GM21619 (cell line): ENCODE data around the gene DYTN.
"Not testable (repeated sequence)": the region's sequence is repeated elsewhere in the genome, so short reads cannot be mapped to it uniquely, and the experiment has no call there.

Source experiments
- ATAC-seq: cut with Tn5 transposase; IDR thresholded peaks from one replicate; pipeline ENCODE4 v1.9.1; 2021; ENCODE audit not compliant: unreplicated experiment

The DYTN gene

DNA sequence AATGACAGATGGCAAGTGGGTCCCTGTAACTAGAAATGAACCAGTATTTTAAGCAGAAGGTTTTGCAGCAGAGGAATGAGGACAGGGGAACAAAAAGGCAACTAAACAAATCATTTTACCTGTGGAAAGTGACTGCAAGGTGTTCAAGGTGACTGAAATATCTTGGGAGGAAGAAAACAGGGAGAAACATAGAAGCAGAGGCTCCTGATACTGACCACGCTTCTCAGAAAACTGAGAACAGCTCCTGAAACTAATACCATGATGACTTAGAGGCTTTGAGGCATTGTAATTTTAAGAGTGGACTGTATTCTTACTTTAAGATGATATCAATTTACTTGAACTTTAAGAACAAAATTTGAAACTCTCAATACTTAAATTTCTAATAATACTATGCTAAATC is at the start of gene DYTN:
TSS of gene DYTN (minus strand) at position 101 of the 400 bp plus-strand sequence. CDS start 117 bp downstream, outside the sequence.
- peak; percentile 39 for ATAC-seq

DNA sequence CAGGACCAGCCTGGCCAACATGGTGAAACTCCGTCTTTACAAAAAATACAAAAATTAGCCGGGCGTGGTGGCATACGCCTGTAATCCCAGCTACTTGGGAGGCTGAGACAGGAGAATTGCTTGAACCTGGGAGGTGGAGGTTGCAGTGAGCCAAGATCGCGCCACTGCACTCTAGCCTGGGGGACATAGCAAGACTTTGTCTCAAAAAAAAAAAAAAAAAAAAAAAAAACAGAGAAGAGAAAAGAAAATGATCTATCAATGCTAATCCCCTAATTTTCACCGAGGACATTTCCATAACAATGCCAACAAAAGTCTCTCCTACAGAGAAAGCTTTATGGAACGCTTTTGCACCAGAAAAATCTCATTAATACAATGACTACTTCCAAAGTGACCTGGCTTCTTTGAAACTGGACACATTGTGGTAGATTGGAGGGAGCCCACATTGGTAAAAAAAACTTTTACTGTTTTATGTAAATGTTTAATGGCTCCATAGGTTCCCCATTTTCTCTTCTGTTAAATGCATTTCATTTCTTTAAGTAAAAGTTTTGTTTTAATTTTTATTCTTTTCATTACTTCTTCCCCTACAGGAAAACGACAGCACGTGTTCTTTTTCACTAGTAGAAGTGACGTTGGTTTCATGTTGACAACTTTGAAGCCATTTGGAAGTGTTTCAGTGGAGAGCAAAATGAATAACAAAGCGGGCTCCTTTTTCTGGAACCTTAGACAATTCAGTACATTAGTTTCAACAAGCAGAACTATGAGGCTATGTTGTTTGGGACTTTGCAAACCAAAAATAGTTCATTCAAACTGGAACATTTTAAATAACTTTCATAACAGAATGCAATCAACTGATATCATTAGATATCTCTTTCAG is 48.1 kb upstream of the DYTN start:
- ATAC-seq = no peak

DNA sequence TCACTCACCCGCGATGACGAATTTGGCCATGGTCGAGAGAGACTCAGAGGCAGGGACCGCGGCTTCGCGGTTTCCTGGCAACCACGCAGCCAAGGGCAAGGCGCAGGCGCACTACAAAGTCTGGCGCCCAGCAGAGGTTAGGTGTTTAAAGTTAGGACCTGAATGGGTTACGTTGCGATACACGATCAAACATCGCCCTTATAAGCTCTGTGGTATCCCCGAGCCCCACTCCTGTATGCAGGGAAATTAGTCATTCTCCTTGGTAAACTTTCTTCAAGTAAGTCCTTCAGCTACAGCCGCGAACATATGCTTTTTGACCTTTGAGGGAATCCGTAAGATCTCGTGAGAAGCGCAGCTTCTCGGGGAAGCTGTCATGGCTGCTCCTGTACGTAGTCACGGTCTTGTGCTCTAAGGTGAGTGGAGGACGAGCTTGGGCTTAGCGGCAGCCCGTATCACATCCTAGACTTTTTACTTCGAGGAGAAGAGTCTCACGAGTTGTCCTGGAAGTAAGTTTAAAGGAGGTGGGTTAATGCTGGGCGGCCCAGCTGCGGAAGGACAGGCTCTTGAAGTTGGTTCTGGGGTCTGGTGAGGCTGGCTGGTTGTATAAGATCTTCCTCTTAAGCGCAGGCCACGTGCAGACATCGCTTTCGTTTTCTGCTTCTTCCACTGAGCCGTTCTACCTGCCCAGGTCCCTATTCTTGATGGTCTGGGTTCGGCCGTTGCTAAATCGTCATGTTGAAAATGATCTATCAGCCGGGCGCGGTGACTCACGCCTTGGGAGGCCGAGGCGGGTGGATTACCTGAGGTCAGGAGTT is 47.3 kb upstream of the DYTN start, which contains the start of the genes FASTKD2 and MDH1B:
TSS of gene FASTKD2 (plus strand) at position 365 of the 815 bp plus-strand sequence. CDS start 1,088 bp downstream, outside the sequence.
TSS of gene MDH1B (minus strand) at position 87 of the 815 bp plus-strand sequence. CDS start at position 30, 57 bp downstream.
- ATAC-seq = peak; percentile 91

- ATAC-seq = no peak
These were observed 46.6 kb upstream of the DYTN start for GRCh38 chr2:206764673-206765241.

DNA sequence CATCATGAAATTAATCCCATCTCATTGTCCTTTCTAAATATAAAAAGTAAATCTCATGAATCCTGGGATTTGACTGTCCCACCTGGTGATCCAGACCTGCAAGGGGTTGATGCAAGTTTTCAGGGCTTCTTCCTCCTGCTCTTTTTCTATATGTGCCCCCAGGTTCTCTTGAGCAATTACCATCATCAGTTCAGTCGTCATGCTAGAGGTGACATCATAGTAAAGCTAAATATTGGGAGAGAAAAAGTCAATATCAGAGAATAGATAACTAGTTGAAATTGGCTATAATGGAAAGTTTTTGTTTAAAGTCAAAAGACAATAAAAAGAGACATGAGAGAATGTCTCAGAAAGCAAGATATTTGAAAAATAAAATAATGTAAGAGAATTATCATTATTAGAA is 38.6 kb upstream of the DYTN start:
- ATAC-seq = no peak

DNA sequence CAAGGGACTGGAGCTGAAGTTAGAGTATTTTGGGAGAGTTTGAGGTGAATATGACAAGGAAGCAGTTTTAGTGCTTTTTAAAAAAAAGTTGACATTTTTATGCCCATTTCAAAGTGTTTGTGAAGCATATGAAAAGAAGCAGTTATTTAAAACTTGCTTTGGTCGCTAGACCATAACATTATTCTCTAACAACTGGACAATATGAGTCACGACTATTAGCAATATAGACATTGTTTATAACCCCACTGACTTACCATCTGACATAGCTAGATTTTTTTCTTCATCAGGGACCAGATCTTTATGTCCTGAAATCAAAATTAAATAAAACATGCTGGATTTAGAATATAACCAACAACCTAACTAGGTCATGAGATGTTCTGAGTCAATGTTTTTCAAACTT is 22.6 kb upstream of the DYTN start:
- ATAC-seq = no peak

DNA sequence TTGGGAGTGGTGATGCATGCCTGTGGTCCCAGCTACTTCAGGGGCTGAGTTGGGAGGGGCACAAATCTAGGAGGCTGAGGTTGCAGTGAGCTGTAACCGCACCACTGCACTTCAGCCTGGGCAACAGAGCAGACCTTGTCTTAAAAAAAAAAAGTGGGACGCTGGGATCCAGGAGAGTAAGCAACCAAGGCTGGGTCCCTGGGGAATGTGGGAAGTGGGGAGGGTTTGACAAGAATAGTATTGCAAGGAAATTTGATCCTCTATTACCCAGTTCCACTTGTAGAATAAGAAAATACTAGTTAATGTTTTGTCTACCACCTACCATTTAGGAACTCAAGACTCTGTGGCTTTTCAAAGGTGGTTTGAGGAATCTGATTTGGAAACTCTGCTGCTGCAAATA is 21.1 kb upstream of the DYTN start:
- no peak for ATAC-seq

- ATAC-seq = no peak
These were observed 18.7 kb upstream of the DYTN start for GRCh38 chr2:206736935-206737334.

DNA sequence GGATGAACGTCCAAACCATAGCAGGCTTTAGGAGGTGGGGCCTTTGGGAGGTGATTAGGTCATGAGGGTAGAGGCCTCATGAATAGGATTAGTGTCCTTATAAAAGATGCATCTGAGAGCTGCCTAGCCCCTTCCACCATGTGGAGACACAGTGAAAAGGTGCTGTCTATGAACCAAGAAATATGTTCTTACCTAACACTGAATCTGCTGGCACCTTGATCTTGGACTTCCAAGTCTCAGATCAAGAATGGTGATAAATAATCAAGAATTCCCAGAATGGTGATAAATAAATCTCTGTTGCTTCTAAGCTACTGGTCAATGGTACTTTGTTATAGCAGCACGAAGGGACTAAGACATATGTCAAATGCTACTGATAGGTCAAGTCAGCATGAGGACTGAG is 15.1 kb upstream of the DYTN start:
- ATAC-seq = no peak

DNA sequence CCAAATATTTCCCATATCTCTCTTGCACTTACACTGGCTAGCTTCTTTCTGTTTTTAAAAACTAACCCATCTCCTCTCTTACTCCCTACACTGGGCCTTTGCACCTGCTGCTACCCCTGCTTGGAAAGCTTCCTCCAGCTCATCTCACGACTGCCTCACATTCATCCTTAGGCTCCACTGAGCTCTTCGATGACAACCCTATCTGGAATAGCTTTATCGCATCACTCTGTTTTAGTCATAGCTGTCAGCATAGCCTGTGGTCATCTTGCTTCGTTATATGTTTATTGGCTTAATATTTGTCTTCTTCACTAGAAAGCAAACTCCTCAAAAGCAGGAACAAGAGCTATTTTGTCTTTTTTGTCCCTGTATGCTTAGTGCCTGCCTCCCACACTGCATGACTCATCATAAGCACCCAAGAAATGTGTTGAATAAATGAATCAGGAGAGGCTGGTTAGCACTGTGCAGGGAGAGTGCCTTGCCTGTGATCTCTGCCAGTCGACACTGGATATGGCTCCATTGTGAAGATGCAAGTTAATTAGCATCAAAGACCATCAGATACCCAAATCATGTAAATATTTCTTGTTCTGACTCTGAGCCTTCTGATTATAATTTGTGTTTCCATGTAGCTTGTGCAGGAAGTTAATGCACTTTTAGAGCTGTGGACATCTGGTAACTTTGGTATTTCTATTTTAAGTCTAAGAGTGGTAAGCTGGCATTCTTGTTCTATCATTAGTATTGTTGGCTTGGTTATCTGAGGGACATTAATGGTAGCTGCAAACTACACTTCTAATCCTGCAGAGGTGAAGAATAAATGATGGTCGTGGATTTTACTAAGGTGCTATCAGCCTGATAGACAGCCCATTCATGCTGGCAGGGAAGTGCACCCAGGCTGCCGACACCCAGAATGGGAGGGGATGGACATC is 10.3 kb upstream of the DYTN start:
- no peak for ATAC-seq

- ATAC-seq = no peak
These were observed 9.1 kb upstream of the DYTN start for GRCh38 chr2:206727287-206727686.

GRCh38 chr2:206723288-206723687 is 5.1 kb upstream of the DYTN start:
- ATAC-seq = no peak

DNA sequence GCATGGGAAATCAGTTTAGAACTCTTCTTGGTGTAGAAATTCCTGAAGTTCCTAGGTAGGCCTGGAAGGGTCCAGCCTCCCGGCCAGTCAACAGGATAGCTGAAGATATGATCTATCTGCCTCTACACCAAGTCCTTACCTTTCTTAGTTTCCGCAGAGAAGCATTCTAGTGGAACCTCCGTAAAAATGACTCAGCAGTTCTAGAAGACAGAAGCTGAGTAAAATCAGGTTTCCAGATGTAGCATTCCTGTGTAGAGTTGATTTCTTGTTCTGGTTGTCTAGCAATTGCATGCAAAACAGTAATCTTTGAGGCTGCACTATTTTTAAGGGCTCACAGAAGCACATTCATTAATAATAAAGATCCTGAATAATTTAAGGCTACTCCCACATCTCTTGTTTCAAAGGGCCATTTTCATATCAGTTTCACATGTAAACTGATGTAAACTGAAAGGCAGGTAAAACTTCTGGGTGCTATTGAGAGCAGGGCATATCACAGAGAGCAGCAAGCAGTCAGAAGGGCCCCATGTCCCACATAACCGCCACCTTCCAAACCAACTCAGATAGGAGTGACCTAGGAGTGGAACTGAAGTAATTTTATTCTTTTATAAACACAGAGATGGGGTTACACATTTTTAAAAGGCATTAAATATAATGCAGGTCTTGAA is 3.2 kb upstream of the DYTN start:
- peak; percentile 77 for ATAC-seq

DNA sequence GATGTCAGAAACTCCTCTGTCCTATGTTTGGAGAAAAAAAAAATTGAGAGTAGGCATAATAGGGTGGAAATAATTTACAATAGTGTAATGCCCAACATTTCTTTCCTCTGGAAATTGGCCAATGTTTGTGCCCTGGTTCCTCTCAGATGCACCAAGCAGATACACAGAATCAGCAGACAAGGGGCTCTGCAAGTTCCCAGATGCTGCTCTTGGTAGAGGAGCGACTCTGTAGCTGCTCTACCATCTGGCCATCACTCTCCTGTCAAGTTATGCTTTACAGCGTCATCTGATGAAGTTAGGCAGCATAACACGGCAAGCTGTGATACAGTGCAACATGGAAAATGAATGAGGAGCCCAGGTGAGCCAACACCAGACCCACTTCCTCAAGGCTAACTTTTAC is 1.6 kb downstream of the DYTN start:
- ATAC-seq = no peak

DNA sequence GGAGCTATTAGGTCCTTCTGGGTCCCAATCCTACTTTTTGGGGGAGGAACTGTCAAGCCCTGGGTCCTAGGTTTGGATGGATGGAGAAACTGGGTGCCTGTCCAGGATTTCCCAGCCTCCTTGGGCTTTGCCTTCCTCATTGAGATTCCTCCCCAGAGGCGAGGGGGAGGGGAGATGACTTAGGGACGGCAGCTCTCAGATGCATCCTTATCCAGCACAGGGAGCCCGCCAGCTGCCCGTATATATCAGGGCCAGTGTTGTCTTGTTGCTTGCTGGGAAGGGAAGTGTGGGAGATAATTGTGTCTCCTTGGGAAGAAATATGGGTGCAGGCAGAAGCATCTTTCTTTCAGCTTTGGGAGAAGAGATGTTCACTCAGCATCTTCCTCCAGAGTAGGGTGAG is 3.0 kb downstream of the DYTN start:
- ATAC-seq = not testable (repeated sequence)

DNA sequence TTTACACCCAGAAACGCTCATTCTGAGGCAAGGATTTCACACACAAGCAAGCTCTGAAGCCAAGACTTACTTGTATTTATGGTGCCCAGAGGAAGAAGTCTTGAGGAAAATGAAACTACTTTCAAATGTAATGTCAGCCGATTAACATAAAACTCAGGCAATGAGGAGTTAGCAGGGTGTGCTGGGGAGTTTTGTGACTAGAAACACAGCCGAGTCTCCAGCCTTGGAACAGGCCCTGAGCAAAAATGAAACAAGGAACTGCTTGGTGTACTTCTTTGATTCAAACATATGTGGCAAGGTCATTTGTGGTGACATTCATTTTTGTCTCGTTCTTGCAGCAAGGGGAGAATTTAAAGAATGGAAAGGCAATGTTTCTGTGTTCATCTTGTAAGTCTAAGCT is 4.5 kb downstream of the DYTN start:
- ATAC-seq = no peak

GRCh38 chr2:206708286-206708685 is 9.9 kb downstream of the DYTN start:
- ATAC-seq = no peak

- no peak for ATAC-seq
These were observed 11.0 kb downstream of the DYTN start for GRCh38 chr2:206707164-206707701.

DNA sequence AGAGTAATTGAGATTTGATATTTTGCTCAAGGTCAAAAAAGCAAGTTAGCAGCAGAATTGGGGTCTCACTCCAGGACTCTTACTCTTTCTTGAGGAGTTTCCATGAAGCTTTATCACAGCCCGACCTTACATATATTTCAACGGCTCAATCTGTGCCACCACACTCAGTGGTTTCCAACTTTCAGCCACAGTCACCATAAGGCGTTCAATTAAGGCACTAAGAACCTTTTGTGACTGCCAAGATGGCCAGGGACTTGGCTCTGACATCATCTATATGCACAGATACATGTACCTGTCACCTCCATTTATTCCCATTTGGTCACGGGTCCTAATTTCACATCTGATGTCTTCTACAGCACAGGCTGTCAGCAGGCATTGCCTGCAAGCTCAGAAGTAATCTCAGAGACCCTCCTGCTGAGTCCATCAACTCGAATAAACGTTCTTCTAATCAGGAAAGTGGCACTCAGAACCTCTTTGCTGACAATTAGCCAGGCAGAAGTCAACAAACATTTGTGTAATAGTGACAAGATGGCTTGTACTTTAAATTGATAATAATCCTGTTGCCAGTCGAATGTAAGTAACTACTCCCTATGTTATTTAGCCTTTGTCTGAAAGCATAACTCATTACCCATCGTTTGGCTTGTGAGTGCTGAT is 16.1 kb downstream of the DYTN start:
- no peak for ATAC-seq
